ENCODE data around the gene HYAL3. TPM values are rescaled to one million over a fixed set of nuclear protein-coding genes. Genes with fewer than 3 reads are reported as not detected.
A peak's percentile ranks its signal among the peaks of the same experiment; 100 is the strongest.

HYAL3 gene
- total and polyA plus RNA-seq, 10 of the 15 experiments (the other 5 are each of a cell fraction or from before 2014, with no cell fraction given) = 0.37 to 4.2 (median 2.8) TPM

GRCh38 chr3:50327943-50328691, 28.9 kb upstream of the HYAL3 start, which contains the start of gene TUSC2 (continued):
- TF ChIP-seq WRNIP1 (IDR thresholded peaks at IDR 0.05; ENCODE audit: borderline replicate concordance, low read depth, low read length) (no peak), HDGF (IDR thresholded peaks at IDR 0.05) (no peak), CHD2 (IDR thresholded peaks at IDR 0.05; ENCODE audit: borderline replicate concordance, low read depth, low read length) (peak; percentile 83), MYC (IDR thresholded peaks at IDR 0.05; ENCODE audit: insufficient read depth, insufficient read length, insufficient replicate concordance, low read length, severe bottlenecking) (no peak), SUPT20H (IDR thresholded peaks at IDR 0.05; ENCODE audit: borderline replicate concordance, control insufficient read depth, low read depth, low read length) (no peak), ZNF217 (IDR thresholded peaks at IDR 0.05) (no peak), TAF1 (IDR thresholded peaks at IDR 0.05; ENCODE audit: borderline replicate concordance, low read depth, low read length) (peak; percentile 83), PRDM15 (CRISPR knock-in tag; IDR thresholded peaks at IDR 0.05) (no peak), TCF12 (IDR thresholded peaks at IDR 0.05; ENCODE audit: low read depth, low read length) (no peak; the same call in 1 of the 2 replicates), ZNF622 (IDR thresholded peaks at IDR 0.05) (no peak), JUND (IDR thresholded peaks at IDR 0.05; ENCODE audit: low read depth, low read length) (no peak), GABPA (IDR thresholded peaks at IDR 0.05; ENCODE audit: low read depth) (peak; percentile 94), CBX5 (IDR thresholded peaks at IDR 0.05; ENCODE audit: low read depth) (no peak)
- TF ChIP-seq, protein P1, sequence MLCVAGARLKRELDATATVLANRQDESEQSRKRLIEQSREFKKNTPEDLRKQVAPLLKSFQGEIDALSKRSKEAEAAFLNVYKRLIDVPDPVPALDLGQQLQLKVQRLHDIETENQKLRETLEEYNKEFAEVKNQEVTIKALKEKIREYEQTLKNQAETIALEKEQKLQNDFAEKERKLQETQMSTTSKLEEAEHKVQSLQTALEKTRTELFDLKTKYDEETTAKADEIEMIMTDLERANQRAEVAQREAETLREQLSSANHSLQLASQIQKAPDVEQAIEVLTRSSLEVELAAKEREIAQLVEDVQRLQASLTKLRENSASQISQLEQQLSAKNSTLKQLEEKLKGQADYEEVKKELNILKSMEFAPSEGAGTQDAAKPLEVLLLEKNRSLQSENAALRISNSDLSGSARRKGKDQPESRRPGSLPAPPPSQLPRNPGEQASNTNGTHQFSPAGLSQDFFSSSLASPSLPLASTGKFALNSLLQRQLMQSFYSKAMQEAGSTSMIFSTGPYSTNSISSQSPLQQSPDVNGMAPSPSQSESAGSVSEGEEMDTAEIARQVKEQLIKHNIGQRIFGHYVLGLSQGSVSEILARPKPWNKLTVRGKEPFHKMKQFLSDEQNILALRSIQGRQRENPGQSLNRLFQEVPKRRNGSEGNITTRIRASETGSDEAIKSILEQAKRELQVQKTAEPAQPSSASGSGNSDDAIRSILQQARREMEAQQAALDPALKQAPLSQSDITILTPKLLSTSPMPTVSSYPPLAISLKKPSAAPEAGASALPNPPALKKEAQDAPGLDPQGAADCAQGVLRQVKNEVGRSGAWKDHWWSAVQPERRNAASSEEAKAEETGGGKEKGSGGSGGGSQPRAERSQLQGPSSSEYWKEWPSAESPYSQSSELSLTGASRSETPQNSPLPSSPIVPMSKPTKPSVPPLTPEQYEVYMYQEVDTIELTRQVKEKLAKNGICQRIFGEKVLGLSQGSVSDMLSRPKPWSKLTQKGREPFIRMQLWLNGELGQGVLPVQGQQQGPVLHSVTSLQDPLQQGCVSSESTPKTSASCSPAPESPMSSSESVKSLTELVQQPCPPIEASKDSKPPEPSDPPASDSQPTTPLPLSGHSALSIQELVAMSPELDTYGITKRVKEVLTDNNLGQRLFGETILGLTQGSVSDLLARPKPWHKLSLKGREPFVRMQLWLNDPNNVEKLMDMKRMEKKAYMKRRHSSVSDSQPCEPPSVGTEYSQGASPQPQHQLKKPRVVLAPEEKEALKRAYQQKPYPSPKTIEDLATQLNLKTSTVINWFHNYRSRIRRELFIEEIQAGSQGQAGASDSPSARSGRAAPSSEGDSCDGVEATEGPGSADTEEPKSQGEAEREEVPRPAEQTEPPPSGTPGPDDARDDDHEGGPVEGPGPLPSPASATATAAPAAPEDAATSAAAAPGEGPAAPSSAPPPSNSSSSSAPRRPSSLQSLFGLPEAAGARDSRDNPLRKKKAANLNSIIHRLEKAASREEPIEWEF (IDR thresholded peaks at IDR 0.05; ENCODE audit: insufficient replicate concordance, low read depth, low read length) = no peak
- TF ChIP-seq, protein P2, sequence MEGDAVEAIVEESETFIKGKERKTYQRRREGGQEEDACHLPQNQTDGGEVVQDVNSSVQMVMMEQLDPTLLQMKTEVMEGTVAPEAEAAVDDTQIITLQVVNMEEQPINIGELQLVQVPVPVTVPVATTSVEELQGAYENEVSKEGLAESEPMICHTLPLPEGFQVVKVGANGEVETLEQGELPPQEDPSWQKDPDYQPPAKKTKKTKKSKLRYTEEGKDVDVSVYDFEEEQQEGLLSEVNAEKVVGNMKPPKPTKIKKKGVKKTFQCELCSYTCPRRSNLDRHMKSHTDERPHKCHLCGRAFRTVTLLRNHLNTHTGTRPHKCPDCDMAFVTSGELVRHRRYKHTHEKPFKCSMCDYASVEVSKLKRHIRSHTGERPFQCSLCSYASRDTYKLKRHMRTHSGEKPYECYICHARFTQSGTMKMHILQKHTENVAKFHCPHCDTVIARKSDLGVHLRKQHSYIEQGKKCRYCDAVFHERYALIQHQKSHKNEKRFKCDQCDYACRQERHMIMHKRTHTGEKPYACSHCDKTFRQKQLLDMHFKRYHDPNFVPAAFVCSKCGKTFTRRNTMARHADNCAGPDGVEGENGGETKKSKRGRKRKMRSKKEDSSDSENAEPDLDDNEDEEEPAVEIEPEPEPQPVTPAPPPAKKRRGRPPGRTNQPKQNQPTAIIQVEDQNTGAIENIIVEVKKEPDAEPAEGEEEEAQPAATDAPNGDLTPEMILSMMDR (IDR thresholded peaks at IDR 0.05 in 2 of 3, conservative IDR thresholded peaks at IDR 0.05 in 1 of 3; ENCODE audit: control insufficient read depth in 2 of 3, extremely low read depth in 1 of 3, insufficient read depth in 1 of 3, low read depth in 3 of 3, low read length in 3 of 3) = no peak
- TF ChIP-seq, protein P3, sequence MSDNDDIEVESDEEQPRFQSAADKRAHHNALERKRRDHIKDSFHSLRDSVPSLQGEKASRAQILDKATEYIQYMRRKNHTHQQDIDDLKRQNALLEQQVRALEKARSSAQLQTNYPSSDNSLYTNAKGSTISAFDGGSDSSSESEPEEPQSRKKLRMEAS (IDR thresholded peaks at IDR 0.05; ENCODE audit: low read depth, low read length) = peak; percentile 81

All from GM12878 (cell line).